ENCODE results near the gene ATP1A2.

Gene ATP1A2

GRCh38 chr1:160163615-160164014, 48.1 kb downstream of the ATP1A2 start:
- H3K4me3 ChIP-seq (ENCODE audit: low read depth, low read length): no peak overlapping the region
- ChIA-PET CTCF (interaction anchor here (1.9 to 4.7 kb wide), 4 partner anchors 11 to 56 kb away, joined by 4 to 31 read pairs (median 5); no protein-coding TSS in a partner anchor), POLR2A (no interaction called here)
- no peak for TF ChIP-seq CTCF (IDR thresholded peaks at IDR 0.05; ENCODE audit: insufficient read depth, low read length, missing control alignments)
- no peak for DNase-seq (ENCODE audit: low read depth, low spot score)

- ChIA-PET CTCF (interaction anchor here (1.2 to 2.0 kb wide), 4 partner anchors 10 to 56 kb away, joined by 3 to 8 read pairs (median 5); no protein-coding TSS in a partner anchor), POLR2A (no interaction called here)
- no peak for DNase-seq (ENCODE audit: low read depth, low spot score)
- no peak for TF ChIP-seq CTCF (IDR thresholded peaks at IDR 0.05; ENCODE audit: insufficient read depth, low read length, missing control alignments)
- H3K4me3 ChIP-seq (ENCODE audit: low read depth, low read length): no peak overlapping the region
Observed at GRCh38 chr1:160164121-160164520, 48.6 kb downstream of the ATP1A2 start.

GRCh38 chr1:160166166-160166868, 50.8 kb downstream of the ATP1A2 start:
- ChIA-PET POLR2A (no interaction called here), CTCF (interaction anchor here (0.8 to 2.0 kb wide), 8 partner anchors 24 to 85 kb away, joined by 3 to 13 read pairs (median 6); partner anchors contain the start of gene CASQ1)
- no peak overlapping the region for H3K4me3 ChIP-seq (ENCODE audit: low read depth, low read length)
- TF ChIP-seq CTCF (IDR thresholded peaks at IDR 0.05; ENCODE audit: insufficient read depth, low read length, missing control alignments): no peak
- DNase-seq (ENCODE audit: low read depth, low spot score): no peak

GRCh38 chr1:160167056-160167455, 51.5 kb downstream of the ATP1A2 start:
- TF ChIP-seq CTCF (IDR thresholded peaks at IDR 0.05; ENCODE audit: insufficient read depth, low read length, missing control alignments): no peak
- POLR2A ChIA-PET: no interaction called here
- no peak overlapping the region for H3K4me3 ChIP-seq (ENCODE audit: low read depth, low read length)
- DNase-seq (ENCODE audit: low read depth, low spot score): no peak
- CTCF ChIA-PET: interaction anchor here (1.0 to 2.0 kb wide), 7 partner anchors 10 to 85 kb away, joined by 3 to 13 read pairs (median 5); no protein-coding TSS in a partner anchor

- CTCF ChIA-PET: interaction anchor here (1.0 to 2.0 kb wide), 7 partner anchors 11 to 84 kb away, joined by 3 to 13 read pairs (median 5); no protein-coding TSS in a partner anchor
- no peak for DNase-seq (ENCODE audit: low read depth, low spot score)
- no peak for TF ChIP-seq CTCF (IDR thresholded peaks at IDR 0.05; ENCODE audit: insufficient read depth, low read length, missing control alignments)
- no peak overlapping the region for H3K4me3 ChIP-seq (ENCODE audit: low read depth, low read length)
- POLR2A ChIA-PET: interaction anchor here (0.7 kb wide), 1 partner anchor 105 kb away, joined by 3 read pairs; no protein-coding TSS in a partner anchor
Observed at GRCh38 chr1:160167580-160167979, 52.0 kb downstream of the ATP1A2 start.

- DNase-seq (ENCODE audit: low read depth, low spot score): no peak
- CTCF ChIA-PET: interaction anchor here (1.3 to 2.0 kb wide), 6 partner anchors 11 to 84 kb away, joined by 3 to 13 read pairs (median 6); no protein-coding TSS in a partner anchor
- TF ChIP-seq CTCF (IDR thresholded peaks at IDR 0.05; ENCODE audit: insufficient read depth, low read length, missing control alignments): no peak
- POLR2A ChIA-PET: interaction anchor here (0.7 kb wide), 1 partner anchor 105 kb away, joined by 3 read pairs; no protein-coding TSS in a partner anchor
- H3K4me3 ChIP-seq (ENCODE audit: low read depth, low read length): no peak overlapping the region
Observed at GRCh38 chr1:160168016-160168415, 52.5 kb downstream of the ATP1A2 start.

Data from AG04449 (cell line).